GM12873 (cell line): ENCODE measurements around the gene EPSTI1.
A peak's percentile ranks its signal among the peaks of the same experiment; 100 is the strongest.

Source experiments
- TF ChIP-seq, protein P1 (sequence below): IDR thresholded peaks from 2 replicates; pipeline ENCODE4 v1.5.1; 2012; ENCODE audit warnings: low read depth, mild to moderate bottlenecking, moderate library complexity, low read length, control low read depth; ENCODE audit not compliant: insufficient read depth; ENCODE audit errors: missing control alignments

EPSTI1 gene

DNA sequence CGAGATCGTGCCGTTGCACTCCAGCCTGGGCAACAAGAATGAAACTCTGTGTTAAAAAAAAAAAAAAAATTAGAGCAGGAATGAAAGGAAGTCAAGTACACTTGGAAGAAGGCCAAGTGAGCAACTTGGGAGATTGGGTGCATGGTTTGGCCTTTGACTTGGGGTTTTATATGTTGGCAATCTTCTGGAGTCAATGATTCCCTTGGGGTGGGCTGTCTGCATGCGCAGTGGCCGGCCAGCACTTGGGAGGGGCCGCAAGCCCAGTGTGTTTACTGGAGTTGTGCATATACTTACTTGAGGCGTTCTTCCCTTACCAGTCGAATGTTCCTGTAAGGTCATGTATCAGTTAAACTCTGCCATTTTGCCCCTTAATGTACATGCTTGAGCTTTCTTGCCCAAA is 106.7 kb downstream of the EPSTI1 start:
- TF ChIP-seq, protein P1, sequence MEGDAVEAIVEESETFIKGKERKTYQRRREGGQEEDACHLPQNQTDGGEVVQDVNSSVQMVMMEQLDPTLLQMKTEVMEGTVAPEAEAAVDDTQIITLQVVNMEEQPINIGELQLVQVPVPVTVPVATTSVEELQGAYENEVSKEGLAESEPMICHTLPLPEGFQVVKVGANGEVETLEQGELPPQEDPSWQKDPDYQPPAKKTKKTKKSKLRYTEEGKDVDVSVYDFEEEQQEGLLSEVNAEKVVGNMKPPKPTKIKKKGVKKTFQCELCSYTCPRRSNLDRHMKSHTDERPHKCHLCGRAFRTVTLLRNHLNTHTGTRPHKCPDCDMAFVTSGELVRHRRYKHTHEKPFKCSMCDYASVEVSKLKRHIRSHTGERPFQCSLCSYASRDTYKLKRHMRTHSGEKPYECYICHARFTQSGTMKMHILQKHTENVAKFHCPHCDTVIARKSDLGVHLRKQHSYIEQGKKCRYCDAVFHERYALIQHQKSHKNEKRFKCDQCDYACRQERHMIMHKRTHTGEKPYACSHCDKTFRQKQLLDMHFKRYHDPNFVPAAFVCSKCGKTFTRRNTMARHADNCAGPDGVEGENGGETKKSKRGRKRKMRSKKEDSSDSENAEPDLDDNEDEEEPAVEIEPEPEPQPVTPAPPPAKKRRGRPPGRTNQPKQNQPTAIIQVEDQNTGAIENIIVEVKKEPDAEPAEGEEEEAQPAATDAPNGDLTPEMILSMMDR = no peak

DNA sequence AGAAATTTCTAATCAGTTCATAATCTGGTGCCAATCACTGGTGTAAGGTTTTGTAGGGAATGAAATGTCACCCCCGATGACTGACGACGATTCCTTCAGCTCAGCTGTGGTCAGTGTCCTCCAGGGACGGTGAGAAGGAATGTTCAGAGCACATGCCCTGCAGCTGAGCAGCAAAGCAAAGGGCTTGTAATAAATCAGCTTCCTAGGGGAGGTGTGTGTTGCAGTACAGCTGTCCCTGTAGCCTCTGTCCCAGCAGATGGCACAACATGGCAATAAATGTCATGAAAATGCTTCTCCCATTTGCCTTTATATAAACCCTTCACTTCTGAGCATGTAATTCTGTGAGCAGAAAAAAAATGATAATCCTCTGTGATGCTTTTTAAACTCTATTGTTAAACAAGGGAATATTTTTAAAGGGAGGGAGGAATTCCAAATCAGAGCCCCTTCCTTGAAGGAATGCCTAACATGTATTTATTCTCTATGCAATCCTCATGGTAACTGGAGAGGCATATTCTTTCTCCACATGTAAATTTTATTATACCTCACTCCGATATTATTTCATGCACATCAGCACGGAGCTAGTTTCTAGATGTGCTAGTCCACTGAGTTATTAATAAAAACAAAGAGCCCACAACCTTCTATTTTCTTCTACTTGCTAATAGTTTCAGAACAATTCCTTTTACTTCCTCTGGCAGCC is 108.1 kb downstream of the EPSTI1 start:
- TF ChIP-seq, protein P1 = peak; percentile 16

DNA sequence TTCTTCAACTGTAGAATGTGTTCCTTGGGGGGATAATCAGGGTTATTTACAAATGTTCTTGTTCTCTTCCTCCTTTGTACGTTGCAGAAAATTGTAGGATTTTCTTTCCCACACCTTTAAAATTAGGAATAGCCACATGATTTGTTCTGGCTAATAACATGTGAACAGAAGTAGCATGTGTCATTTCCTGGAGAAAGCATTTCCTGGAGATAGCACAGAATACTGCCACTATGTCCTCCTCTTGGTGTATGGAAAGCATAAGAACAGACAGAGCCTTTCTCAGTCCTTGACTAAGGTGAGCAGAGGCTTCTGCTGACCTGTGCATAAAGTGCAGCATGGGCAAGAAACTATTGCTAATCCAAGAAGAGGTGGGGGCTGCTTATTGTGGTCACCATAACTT is 108.9 kb downstream of the EPSTI1 start:
- TF ChIP-seq, protein P1 = no peak

DNA sequence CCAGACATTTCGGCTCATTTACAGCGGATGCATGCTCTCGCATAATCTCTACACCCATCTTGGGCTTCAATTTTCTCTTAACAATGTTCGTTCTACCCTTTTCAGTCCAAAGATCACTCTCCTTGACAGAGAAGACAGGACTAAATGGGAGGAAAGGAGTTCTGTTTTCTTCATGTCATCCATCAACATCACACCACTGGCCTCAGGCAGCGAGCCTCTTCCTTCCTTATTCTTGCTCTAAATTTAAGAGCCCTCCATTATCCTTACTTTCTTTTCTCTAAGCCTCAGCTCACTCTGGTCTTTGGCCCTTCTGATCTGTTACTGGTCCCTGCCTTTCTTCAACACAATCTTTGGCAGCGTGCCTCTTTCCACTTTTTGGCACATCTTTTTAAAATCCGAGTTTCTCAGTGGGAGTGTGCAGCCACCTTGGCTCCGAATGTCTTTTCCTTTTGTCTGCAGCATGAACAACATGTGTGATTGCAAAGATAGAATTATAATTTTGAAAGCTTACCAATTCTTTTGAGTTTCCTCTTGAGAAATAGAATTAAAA is 111.9 kb downstream of the EPSTI1 start:
- TF ChIP-seq, protein P1 = no peak

DNA sequence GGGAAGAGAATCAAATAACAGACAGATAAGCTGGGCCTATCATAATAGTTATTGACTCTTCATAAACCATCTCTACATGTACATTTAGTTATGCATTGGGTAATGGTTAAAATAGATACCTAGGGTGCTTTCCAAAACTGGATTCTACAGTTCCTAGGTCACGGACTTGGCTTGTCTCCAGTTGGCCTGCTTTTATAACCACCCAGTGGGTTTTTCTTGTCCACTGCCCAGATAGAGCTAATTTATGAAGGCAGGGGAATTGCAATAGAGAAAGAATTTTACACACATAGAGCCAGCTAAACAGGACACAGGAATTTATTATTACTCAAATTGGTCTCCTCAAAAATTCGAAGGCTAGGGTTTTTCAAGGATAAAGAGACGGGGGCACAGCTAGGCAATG is 113.3 kb downstream of the EPSTI1 start:
- TF ChIP-seq, protein P1 = no peak

DNA sequence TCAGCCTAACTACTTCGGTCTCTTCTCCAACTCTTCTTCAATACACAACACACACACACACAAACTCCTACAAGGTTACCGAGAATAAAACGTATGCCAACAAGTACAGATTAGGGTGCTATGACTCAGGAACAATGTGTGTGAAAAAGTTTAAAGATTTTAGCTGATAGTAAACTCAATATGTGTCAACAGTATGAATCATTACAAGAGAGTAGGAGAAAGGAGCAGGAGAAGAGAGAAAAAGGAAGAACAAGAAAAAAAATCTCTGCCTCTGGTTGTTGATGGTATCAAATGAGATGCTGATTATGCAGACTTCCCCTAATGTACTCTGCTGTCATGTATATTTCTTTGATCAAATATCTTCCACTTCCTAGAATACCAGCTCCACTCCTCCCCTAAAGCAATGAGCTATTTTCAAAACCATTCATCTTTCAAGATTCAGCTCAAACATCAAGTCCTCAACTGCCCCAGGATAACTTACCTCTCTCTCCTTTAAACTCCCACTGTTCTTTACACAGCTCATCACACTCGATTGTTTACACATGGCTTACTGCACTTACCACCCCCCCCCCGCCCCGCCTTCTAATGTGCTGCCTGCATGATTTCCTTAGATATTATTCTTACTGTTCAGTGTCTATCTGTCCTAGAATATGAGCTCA is 115.0 kb downstream of the EPSTI1 start:
- TF ChIP-seq, protein P1 = no peak

DNA sequence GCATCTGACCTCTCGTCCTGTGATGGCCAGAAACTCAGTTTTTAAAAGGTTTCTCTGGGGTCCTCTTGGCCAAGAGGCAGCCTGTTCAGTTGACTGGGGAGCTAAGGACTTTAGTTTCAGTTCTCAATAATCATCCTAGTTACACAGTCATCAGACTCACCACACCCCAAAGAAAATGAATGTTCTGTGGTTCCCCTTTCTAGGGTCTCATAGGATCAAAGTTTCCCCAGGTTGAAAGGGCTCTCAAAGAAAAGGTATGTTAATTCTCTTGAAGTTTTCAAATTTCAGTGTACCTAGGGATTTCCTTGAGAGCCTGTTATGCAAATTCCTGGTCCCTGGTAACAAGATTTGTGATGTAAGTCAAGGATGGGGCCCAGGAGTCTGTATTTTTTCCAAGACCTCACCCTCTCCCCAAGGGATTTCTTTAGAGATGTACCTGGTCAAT is 115.7 kb downstream of the EPSTI1 start:
- TF ChIP-seq, protein P1 = no peak
